ENCODE measurements around the gene PHYKPL. TPM values are rescaled to one million over a fixed set of nuclear protein-coding genes. Genes with fewer than 3 reads are reported as not detected.

PHYKPL gene
- total and polyA plus RNA-seq, 2 donors (not counting 3 experiments of a cell fraction or from before 2014, with no cell fraction given), result 71.7 to 81.7 TPM

- no TSS peak for BruUV-seq (replicated peaks)
- H3K4me3 ChIP-seq (replicated peaks in 1 of 3; ENCODE audit: insufficient read depth in 1 of 3, low read depth in 1 of 3, low read length in 3 of 3), result no peak overlapping the region
- H3K4me2 ChIP-seq (ENCODE audit: insufficient read depth, low read length), result no peak overlapping the region
- H4K20me1 ChIP-seq (replicated peaks; ENCODE audit: control insufficient read depth, extremely low read depth, insufficient read depth, low read length), result no peaks in the 10 kb centered on the region
- no peaks in the 10 kb centered on the region for H3K36me3 ChIP-seq (ENCODE audit: control insufficient read depth in 2 of 2, extremely low read depth in 1 of 2, insufficient read depth in 2 of 2, low read length in 2 of 2)
- H3K4me1 ChIP-seq (ENCODE audit: control insufficient read depth, extremely low read depth, insufficient read depth, low read length), result no peaks in the 10 kb centered on the region
- intact Hi-C loops (cut with micrococcal nuclease), result no loop called here
- no peak overlapping the region for H2AFZ ChIP-seq (ENCODE audit: low read depth, low read length)
- no peak overlapping the region for H3K27ac ChIP-seq (ENCODE audit: insufficient read depth, low read depth, low read length)
- H3K79me2 ChIP-seq (ENCODE audit: control insufficient read depth, insufficient read depth, low read length), result no peaks in the 10 kb centered on the region
- CTCF ChIA-PET, result interaction anchor here (0.6 to 5.6 kb wide), 5 partner anchors 11 to 1215 kb away, joined by 3 to 65 read pairs (median 3); no protein-coding TSS in a partner anchor
- no peak for FAIRE-seq
- DNase-seq (ENCODE audit: low read depth, low spot score), result no peak
- H3K9ac ChIP-seq (replicated peaks; ENCODE audit: extremely low read depth, insufficient read depth, low read length), result no peak overlapping the region
- H3K9me3 ChIP-seq (replicated peaks; ENCODE audit: control insufficient read depth, insufficient read depth, low read length), result peaks cover 3% of the 10 kb centered on the region
- POLR2A ChIA-PET, result no interaction called here
- dilution Hi-C loops (cut with MboI; ENCODE audit: extremely low pct_ligation_motif_present, low sequenced_read_pairs), result no loop called here
- TF ChIP-seq CTCF (IDR thresholded peaks at IDR 0.05; ENCODE audit: extremely low read depth in 1 of 2, insufficient read depth in 1 of 2, low read depth in 1 of 2, low read length in 2 of 2), result no peak
- no peak for TF ChIP-seq POLR2AphosphoS5 (IDR thresholded peaks at IDR 0.05; ENCODE audit: insufficient read depth, low read depth, low read length)
- no peak for TF ChIP-seq MYC (IDR thresholded peaks at IDR 0.05; ENCODE audit: low read depth, low read length)
- TF ChIP-seq JUN (IDR thresholded peaks at IDR 0.05; ENCODE audit: borderline replicate concordance, insufficient read depth, insufficient read length, low read depth), result no peak
- TF ChIP-seq GATA2 (IDR thresholded peaks at IDR 0.05; ENCODE audit: insufficient read depth, insufficient read length, low read depth, low read length), result no peak
- TF ChIP-seq POLR2A (IDR thresholded peaks at IDR 0.05; ENCODE audit: low read depth, low read length), result no peak
- TF ChIP-seq MAX (IDR thresholded peaks at IDR 0.05; ENCODE audit: insufficient read depth, insufficient read length), result no peak
- no peak for TF ChIP-seq FOS (IDR thresholded peaks at IDR 0.05; ENCODE audit: borderline replicate concordance, insufficient read depth, low read length)
- TF ChIP-seq EZH2 (IDR thresholded peaks at IDR 0.05; ENCODE audit: borderline replicate concordance, low read depth, low read length, severe bottlenecking), result no peak
- H3K9me1 ChIP-seq (replicated peaks; ENCODE audit: control insufficient read depth, extremely low read depth, insufficient read depth, low read length), result no peaks in the 10 kb centered on the region
- H3K27me3 ChIP-seq (ENCODE audit: control insufficient read depth in 2 of 2, insufficient read depth in 2 of 2, low read length in 2 of 2), result no peaks in the 10 kb centered on the region
Observed at GRCh38 chr5:178279026-178279722, 46.6 kb upstream of the PHYKPL start.
